IMR-90 (cell line): ENCODE data around the gene PCSK5. TPM values are rescaled to one million over a fixed set of nuclear protein-coding genes. Genes with fewer than 3 reads are reported as not detected.

Experiments used
- ATAC-seq: fragments of 200-7000 bp; cut with Tn5 transposase; 2 replicates; pipeline ENCODE4 v1.9.1; 2020; ENCODE audit warnings: low read depth, mild to moderate bottlenecking, moderate library complexity
- BruUV-seq: library from RNA; stranded (reverse); fragments of 400-500 nt; replicated peaks from 2 replicates; lab custom pipeline; 2021; lab: Mats Ljungman, UMichigan
- CTCF ChIA-PET: fragments of 300-600 bp; formaldehyde crosslinking; extraction: SDS; loops from one replicate; lab custom pipeline; 2021; ENCODE audit warnings: antibody characterized with exemption; lab: Yijun Ruan, JAX
- POLR2A ChIA-PET: fragments of 300-600 bp; sonication (Branson Sonifier 250); formaldehyde crosslinking; loops from one replicate; lab custom pipeline; 2022; ENCODE audit warnings: antibody characterized with exemption; ENCODE audit not compliant: unreplicated experiment; lab: Charles Lee
- DNase-seq: peaks from one replicate; pipeline ENCODE4 v3.0.0; 2013
- H2AFZ ChIP-seq: replicated peaks from 2 replicates; pipeline ENCODE3; 2013; ENCODE audit warnings: low read length, mild to moderate bottlenecking; ENCODE audit not compliant: poor library complexity
- H2AK5ac ChIP-seq: 2 replicates; pipeline ENCODE4 v1.6.1; 2013; ENCODE audit warnings: low read depth, low read length, inconsistent platforms
- H2AK9ac ChIP-seq: replicated peaks from 2 replicates; pipeline ENCODE3; 2013; ENCODE audit warnings: mild to moderate bottlenecking, low read depth, low read length, moderate library complexity; ENCODE audit not compliant: poor library complexity
- H2BK120ac ChIP-seq: 2 replicates; pipeline ENCODE4 v1.6.1; 2013; ENCODE audit warnings: low read depth, low read length, inconsistent platforms
- H2BK15ac ChIP-seq: 3 replicates; pipeline ENCODE4 v1.6.1; 2013; ENCODE audit warnings: low read depth, low read length, inconsistent platforms
- H2BK20ac ChIP-seq: 2 replicates; pipeline ENCODE4 v1.6.1; 2013; ENCODE audit warnings: low read depth, mild to moderate bottlenecking, inconsistent platforms, low read length, moderate library complexity
- H2BK5ac ChIP-seq: 2 replicates; pipeline ENCODE4 v1.6.1; 2013; ENCODE audit warnings: mild to moderate bottlenecking, low read depth, low read length, inconsistent platforms; ENCODE audit not compliant: poor library complexity, severe bottlenecking
- H3K14ac ChIP-seq: replicated peaks from 2 replicates; pipeline ENCODE4 v1.6.1; 2013; ENCODE audit warnings: low read depth, low read length, inconsistent platforms
- H3K18ac ChIP-seq: 2 replicates; pipeline ENCODE4 v1.6.1; 2013; ENCODE audit warnings: low read depth, low read length, control low read depth
- H3K23ac ChIP-seq: 2 replicates; pipeline ENCODE4 v1.6.1; 2013; ENCODE audit warnings: low read depth, low read length, inconsistent platforms
- H3K27ac ChIP-seq: 2 replicates; pipeline ENCODE4 v1.5.1; 2013; ENCODE audit warnings: mild to moderate bottlenecking, control low read depth, low read length; ENCODE audit not compliant: insufficient read depth
- H3K27me3 ChIP-seq: 2 replicates; pipeline ENCODE4 v1.6.1; 2013; ENCODE audit warnings: low read length; ENCODE audit not compliant: control insufficient read depth, insufficient read depth
- H3K36me3 ChIP-seq: 2 replicates; pipeline ENCODE4 v1.6.1; 2013; ENCODE audit warnings: low read length, mixed read lengths; ENCODE audit not compliant: control insufficient read depth, insufficient read depth
- H3K4ac ChIP-seq: 2 replicates; pipeline ENCODE4 v1.6.1; 2013; ENCODE audit warnings: low read depth, low read length, inconsistent platforms
- H3K4me1 ChIP-seq: 2 replicates; pipeline ENCODE4 v1.6.1; 2013; ENCODE audit warnings: low read length, mixed read lengths; ENCODE audit not compliant: control insufficient read depth, insufficient read depth
- H3K4me2 ChIP-seq: 2 replicates; pipeline ENCODE4 v1.6.1; 2013; ENCODE audit warnings: low read depth, mild to moderate bottlenecking, control low read depth, low read length, moderate library complexity
- H3K4me3 ChIP-seq: 2 replicates; pipeline ENCODE4 v1.5.1; 2013; ENCODE audit warnings: low read depth, mild to moderate bottlenecking, control low read depth, low read length, moderate library complexity; ENCODE audit not compliant: insufficient read depth
- H3K56ac ChIP-seq: 2 replicates; pipeline ENCODE4 v1.6.1; 2013; ENCODE audit warnings: low read length, inconsistent platforms; ENCODE audit not compliant: insufficient read depth; ENCODE audit errors: extremely low read depth
- H3K79me1 ChIP-seq, 2 experiments: 2 replicates each; pipeline ENCODE4 v1.6.1; 2013; ENCODE audit warnings: low read length in 2 of 2, inconsistent platforms in 1 of 2, low read depth in 1 of 2
- H3K9ac ChIP-seq: 2 replicates; pipeline ENCODE4 v1.6.1; 2013; ENCODE audit warnings: low read depth, low read length, control low read depth
- H3K9me1 ChIP-seq: 2 replicates; pipeline ENCODE4 v1.6.1; 2013; ENCODE audit warnings: low read length, inconsistent platforms; ENCODE audit not compliant: insufficient read depth
- H3K9me3 ChIP-seq: 2 replicates; pipeline ENCODE4 v1.6.1; 2013; ENCODE audit warnings: low read length; ENCODE audit not compliant: control insufficient read depth, insufficient read depth
- H4K20me1 ChIP-seq: 2 replicates; pipeline ENCODE4 v1.6.1; 2013; ENCODE audit warnings: low read length, inconsistent platforms; ENCODE audit not compliant: insufficient read depth
- H4K5ac ChIP-seq: 2 replicates; pipeline ENCODE4 v1.6.1; 2013; ENCODE audit warnings: mild to moderate bottlenecking, low read depth, low read length, control low read depth
- H4K8ac ChIP-seq, 2 experiments: 2 replicates each; pipeline ENCODE4 v1.6.1; 2013; ENCODE audit warnings: low read depth in 2 of 2, low read length in 2 of 2, control low read depth in 1 of 2, inconsistent platforms in 1 of 2
- H4K91ac ChIP-seq: 2 replicates; pipeline ENCODE4 v1.6.1; 2013; ENCODE audit warnings: low read depth, low read length, inconsistent platforms; ENCODE audit not compliant: insufficient read depth
- RAD21 ChIP-seq: IDR thresholded peaks from 2 replicates; pipeline ENCODE4 v1.6.1; 2012; ENCODE audit warnings: low read length, improper control_type of control experiment
- whole genome bisulfite sequencing, 2 experiments: methylation state at CpG; one replicate each; pipeline versions ENCODE4 v1.1.5 to v1.1.7; 2013; ENCODE audit warnings: missing lambda C conversion rate in 2 of 2; ENCODE audit not compliant: insufficient read length in 1 of 2; ENCODE audit errors: extremely low coverage in 2 of 2; 5-methylcytosine and 5-hydroxymethylcytosine counted together
- dilution Hi-C: fragments of 300-500 bp; cut with HindIII; formaldehyde crosslinking; loops from one replicate; pipeline ENCODE4 v1.14.3; 2018; ENCODE audit warnings: low sequenced_read_pairs; ENCODE audit not compliant: unreplicated experiment
- in situ Hi-C: fragments of 300-500 bp; cut with MboI; formaldehyde crosslinking; loops from 3 replicates; pipeline ENCODE4 v1.14.3; 2019; ENCODE audit warnings: low sequenced_read_pairs, inconsistent platforms, mixed read lengths
- intact Hi-C: fragments of 100-400 bp; cut with micrococcal nuclease; formaldehyde crosslinking; loops from 2 replicates; pipeline ENCODE4 v1.10.0; 2022
- polyA plus RNA-seq, 3 experiments: library from polyadenylated mRNA; depleted of rRNA; stranded (reverse); fragments of >200 nt; gene quantifications; 2 replicates each; pipeline ENCODE4 v1.2.3, GENCODE V29; 2012; ENCODE audit warnings: low replicate concordance in 1 of 3
- total RNA-seq: library from RNA; depleted of rRNA; stranded (reverse); fragments of >200 nt; gene quantifications from 2 replicates; pipeline ENCODE4 v1.2.3, GENCODE V29; 2012

The PCSK5 gene
- total and polyA plus RNA-seq, 2 of the 4 experiments (the other 2 are of a cell fraction): 1.5 to 3.0 TPM

GRCh38 chr9:76292658-76293057 lies 402.2 kb downstream of the PCSK5 start:
- H3K9ac ChIP-seq: no peak overlapping the region
- H3K4me3 ChIP-seq: no peak overlapping the region
- H3K27me3 ChIP-seq: no peaks in the 10 kb centered on the region
- no peak overlapping the region; the same call in 1 of the 2 replicates for H3K14ac ChIP-seq
- peaks cover 7% of the 10 kb centered on the region for H3K4me1 ChIP-seq
- DNase-seq (no peak), ATAC-seq (peak; percentile 73)
- H3K36me3 ChIP-seq: no peaks in the 10 kb centered on the region
- no peak overlapping the region for H2BK15ac ChIP-seq
- H4K91ac ChIP-seq: no peak overlapping the region
- no peaks in the 10 kb centered on the region for H4K20me1 ChIP-seq
- no peak for TF ChIP-seq RAD21
- intact Hi-C loops: no loop called here
- no peaks in the 10 kb centered on the region for H3K9me3 ChIP-seq
- in situ Hi-C loops: loop anchor here (10.0 kb wide), 1 partner anchor 408 kb away; no protein-coding TSS in a partner anchor
- dilution Hi-C loops: no loop called here
- H2BK20ac ChIP-seq: no peak overlapping the region
- no peak overlapping the region for H3K56ac ChIP-seq
- no CpG with 5 or more reads among the region's 5 CpGs for WGBS, 2 experiments
- no peak overlapping the region for H3K23ac ChIP-seq
- CTCF ChIA-PET: no interaction called here
- H3K18ac ChIP-seq: no peak overlapping the region
- H3K4ac ChIP-seq: no peak overlapping the region
- no peaks in the 10 kb centered on the region for H3K9me1 ChIP-seq
- no peak overlapping the region for H4K8ac ChIP-seq
- H3K27ac ChIP-seq: no peak overlapping the region
- H2BK5ac ChIP-seq: no peak overlapping the region
- H3K79me1 ChIP-seq: no peaks in the 10 kb centered on the region
- no TSS peak for BruUV-seq
- no peak overlapping the region for H2BK120ac ChIP-seq
- H4K5ac ChIP-seq: no peak overlapping the region; the same call in 1 of the 2 replicates
- POLR2A ChIA-PET: no interaction called here
- no peak overlapping the region for H2AK5ac ChIP-seq
- peak overlapping the region; percentile 75 for H3K4me2 ChIP-seq
- H2AK9ac ChIP-seq: no peak overlapping the region
- H2AFZ ChIP-seq: no peak overlapping the region
